GM19023 (cell line): ENCODE results near the gene THADA.
"Not testable (repeated sequence)": the region's sequence is repeated elsewhere in the genome, so short reads cannot be mapped to it uniquely, and the experiment has no call there.

ENCODE experiments used
- ATAC-seq: cut with Tn5 transposase; IDR thresholded peaks from one replicate; pipeline ENCODE4 v1.9.1; 2021; ENCODE audit warnings: mild to moderate bottlenecking, moderate library complexity; ENCODE audit not compliant: unreplicated experiment

THADA gene

DNA sequence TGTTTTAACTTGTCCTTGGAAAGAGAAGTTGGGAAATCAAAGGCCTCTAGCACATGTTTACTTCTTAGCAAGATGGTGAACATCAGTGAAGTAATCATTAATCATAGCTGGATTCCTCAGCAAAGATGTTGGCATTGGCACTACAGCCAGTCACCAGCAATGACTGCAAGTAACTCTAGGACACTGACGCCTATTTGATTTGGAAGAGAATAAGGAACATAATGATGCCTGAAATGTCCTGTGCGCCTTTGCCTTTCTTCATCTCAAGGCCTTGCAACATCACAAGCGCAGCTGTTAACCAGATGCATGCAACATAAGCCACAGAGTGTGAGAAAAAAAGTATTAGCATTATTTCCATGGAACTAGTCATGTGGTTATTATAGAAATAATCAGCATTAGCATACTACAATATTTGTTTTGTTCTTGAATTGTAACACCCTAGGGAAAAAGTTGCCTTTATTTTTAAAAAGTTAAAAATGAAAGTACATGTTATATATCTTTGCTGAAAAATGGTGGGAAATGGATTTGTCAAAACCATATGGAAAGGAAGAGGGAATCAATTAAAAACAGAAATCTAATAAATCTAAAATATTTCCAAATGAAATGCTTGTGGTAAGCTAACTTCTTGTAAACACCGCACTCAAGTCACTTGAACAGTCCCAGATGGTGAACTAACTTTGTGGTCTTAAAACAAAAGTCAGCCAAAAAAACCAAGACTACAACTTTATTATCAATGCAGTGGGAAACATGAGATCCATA, 55.6 kb downstream of the THADA start:
- ATAC-seq = no peak

- no peak for ATAC-seq
Measured at GRCh38 chr2:43539436-43539835, 56.4 kb downstream of the THADA start.

- no peak for ATAC-seq
Measured at GRCh38 chr2:43538034-43538670, 57.7 kb downstream of the THADA start.

DNA sequence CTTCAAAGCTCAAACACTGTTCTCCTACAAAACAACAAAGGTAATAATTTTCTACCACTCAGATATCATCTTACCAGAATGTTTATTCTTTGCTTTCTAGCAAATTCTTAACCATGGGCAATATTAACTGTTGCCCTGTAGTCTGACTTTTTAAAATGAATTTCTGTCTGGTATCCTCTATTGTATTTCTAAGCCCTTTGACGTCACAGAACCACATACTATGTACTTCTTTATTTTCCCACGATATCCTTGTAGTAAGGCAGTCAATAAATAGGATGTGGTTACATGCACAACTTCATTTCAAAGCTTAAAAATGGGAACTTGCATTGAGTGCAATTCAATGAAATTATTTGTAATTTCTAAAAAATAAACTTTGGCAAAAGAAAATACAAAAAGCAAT, 58.7 kb downstream of the THADA start:
- no peak for ATAC-seq

DNA sequence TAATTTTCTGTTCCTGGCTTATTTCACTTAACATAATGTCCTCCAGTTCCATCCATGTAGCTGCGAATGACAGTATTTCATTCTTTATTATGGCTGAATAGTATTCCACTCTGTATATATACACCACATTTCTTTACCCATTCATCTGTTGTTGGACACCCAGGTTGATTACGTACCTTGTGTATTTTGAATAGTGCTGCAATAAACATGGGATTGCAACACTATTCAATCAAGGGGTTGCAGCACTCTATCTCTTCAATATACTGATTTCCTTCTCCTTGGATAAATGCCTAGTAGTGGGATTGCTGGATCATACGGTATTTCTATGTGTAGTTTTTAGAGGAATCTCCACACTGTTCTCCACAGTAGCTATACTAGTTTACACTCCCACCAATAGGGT, 61.3 kb downstream of the THADA start:
- ATAC-seq = no peak

- ATAC-seq = not testable (repeated sequence)
Measured at GRCh38 chr2:43532572-43532971, 63.3 kb downstream of the THADA start.

DNA sequence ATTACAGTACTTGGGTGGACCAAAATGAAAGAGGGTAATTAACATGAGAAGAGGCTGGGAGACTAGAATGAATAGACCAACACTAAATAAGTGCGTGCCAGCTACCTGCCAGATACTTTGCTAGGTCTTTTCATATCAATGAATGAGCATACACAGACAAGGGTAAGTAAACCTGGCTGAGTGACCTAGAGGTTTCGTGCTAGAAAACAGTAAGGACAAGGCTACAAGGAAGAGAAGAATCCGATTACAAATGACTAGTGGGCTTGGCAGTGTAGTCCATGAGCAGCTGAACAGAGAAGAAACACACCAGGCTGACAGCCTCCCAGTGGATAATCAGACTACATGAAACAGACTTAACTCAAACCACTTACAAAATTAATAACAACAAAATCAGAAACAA, 64.6 kb downstream of the THADA start:
- ATAC-seq = no peak

- no peak for ATAC-seq
Measured at GRCh38 chr2:43526994-43527393, 68.8 kb downstream of the THADA start.

- ATAC-seq = no peak
Measured at GRCh38 chr2:43525506-43525905, 70.3 kb downstream of the THADA start.

GRCh38 chr2:43524177-43524965, 71.5 kb downstream of the THADA start:
- no peak for ATAC-seq

DNA sequence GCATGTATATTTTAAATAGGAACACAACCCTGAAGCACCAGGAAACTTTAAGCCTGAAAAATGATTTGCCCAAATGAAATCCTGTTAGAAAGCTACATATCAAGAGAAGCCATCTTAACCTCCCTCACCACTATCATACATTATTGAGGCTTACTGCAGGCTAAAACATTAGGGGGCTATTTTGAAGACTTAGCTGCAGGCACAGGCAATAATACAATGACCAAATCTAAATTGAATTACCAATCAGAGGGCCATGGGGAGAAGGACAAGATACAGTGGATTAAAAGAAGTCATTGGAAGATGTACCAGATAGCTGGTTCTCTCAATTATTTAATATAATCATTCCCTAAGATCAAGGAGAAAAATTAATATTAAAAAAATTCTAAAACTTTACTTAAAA, 73.7 kb downstream of the THADA start:
- ATAC-seq = no peak

GRCh38 chr2:43521568-43521967, 74.3 kb downstream of the THADA start:
- ATAC-seq = no peak

DNA sequence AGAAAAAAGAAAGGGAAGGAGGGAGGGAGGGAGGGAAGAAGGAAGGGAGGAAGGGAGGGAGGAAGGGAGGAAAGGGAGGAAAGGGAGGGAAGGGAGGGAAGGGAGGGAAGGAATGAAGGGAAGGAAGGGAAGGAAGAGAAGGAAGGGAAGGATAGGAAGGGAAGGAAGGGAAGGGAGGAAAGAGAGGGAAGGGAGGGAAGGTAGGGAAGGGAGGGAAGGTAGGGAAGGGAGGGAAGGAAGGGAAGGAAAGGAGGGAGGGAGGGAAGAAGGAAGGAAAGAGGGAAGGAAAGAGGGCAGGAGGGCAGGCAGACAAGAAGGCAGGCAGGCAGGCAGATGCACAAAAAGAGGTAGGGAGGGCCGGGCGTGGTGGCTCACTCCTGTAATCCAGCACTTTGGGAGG, 74.9 kb downstream of the THADA start:
- no peak for ATAC-seq

DNA sequence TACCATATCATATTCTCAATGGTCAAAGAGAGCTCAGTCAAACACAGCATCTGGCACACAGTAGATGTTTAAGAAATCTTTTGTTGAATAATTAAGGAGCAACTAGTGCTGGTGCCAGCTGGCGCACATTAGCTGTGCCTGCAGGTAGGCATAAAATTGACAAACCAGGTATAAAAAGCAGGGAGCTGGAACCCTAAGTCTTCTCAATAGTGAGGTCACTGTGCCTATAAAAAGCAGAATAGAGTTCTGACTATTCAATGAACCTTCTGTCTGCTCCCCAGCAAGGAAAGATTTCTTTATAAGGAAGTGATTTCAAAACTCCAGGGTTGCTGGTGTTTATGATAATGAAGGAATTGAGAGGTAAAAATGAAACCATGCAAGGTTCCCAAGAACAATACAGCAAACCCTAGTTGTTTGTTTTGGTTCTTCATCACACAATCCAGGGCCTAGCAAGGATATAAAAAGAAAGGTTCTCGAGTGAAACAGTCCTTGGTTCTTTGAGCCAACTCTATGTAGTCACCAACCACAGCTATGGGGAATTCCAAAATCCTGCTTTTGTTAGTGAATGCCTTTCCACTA, 76.1 kb downstream of the THADA start:
- no peak for ATAC-seq

DNA sequence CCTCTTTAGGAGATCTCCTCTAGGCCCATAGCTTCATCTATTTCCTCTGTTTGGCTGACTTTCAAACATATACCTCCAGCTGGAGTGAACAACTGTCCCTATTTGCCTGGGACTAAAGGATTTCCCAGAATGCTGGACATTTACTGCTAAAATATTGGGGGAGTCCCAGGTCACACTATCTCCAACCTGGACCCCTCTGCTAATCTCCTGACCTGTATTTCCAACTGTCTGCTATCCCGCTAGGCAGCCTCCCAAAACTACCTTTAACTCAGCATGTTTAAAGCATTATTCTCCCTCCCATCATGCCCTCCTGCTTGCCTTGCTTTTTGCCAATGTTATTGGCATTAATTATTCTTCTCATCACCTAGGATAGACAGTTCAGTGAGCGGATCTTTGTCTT, 77.1 kb downstream of the THADA start:
- no peak for ATAC-seq

DNA sequence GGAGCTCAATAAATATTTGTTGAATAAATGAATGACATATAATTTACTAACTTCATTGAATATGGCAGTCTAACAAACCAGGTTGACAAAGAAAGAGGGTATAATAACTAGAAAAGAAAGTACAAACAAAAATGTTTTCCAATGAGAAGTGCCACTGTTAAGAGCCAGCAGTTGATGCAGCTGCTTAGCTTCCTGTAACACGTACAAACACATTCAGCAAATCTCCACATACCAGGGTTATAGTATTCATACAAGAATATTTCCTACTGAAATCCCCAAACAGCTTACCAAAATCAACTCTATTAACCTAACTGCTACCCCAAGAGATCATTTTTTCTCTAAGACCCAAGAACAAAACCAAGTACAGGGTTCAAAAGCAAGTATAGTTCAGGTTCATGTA, 77.7 kb downstream of the THADA start:
- ATAC-seq = no peak

- no peak for ATAC-seq
Measured at GRCh38 chr2:43515807-43516497, 79.9 kb downstream of the THADA start.

DNA sequence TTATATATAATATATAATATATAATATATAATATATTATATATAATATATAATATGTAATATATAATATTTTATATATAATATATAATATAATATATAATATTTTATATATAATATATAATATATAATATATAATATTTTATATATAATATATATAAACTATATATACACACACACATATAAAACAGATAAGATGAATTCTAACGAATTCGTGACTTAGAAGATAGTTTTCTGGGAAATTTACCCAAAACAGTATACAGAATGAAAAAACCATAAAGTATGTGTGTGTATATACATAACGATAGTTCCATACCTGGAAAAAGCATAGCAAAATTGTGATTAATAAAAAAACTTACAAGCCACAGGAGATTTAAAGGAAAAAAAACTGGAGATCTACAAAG, 80.6 kb downstream of the THADA start:
- ATAC-seq = no peak

- ATAC-seq = no peak
Measured at GRCh38 chr2:43513796-43514195, 82.0 kb downstream of the THADA start.

DNA sequence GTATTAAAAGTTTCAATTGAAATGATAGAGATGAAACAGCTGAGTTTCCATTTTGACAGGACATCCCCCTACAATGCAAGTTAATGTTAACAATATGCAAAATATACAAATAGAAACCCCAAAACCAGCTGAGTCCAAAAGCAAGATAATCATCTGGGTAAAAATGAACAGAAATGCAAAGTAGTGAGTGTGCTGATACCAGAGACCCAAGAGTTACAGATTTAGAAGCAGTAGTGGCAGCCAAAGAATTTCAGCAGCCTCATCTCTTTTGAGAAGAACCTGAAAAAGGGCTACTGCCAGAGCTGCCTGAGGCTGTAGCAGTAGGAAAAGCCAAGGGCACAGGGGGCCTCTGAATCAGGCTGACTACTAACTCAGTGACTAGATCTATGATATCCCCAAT, 82.6 kb downstream of the THADA start:
- peak; percentile 85 for ATAC-seq

GRCh38 chr2:43511199-43511598, 84.6 kb downstream of the THADA start:
- ATAC-seq = no peak
